ENCODE data around the gene YIF1A. TPM values are rescaled to one million over a fixed set of nuclear protein-coding genes. Genes with fewer than 3 reads are reported as not detected.

The YIF1A gene
- polyA plus RNA-seq, 2 of the 4 experiments (the other 2 are of a cell fraction): 79.7 to 99.7 TPM

GRCh38 chr11:66328031-66328301, 39.0 kb upstream of the YIF1A start:
- no peak for TF ChIP-seq CEBPB (IDR thresholded peaks at IDR 0.05)
- no peak for TF ChIP-seq MAX (IDR thresholded peaks at IDR 0.05)
- no peak for TF ChIP-seq ZFP36 (IDR thresholded peaks at IDR 0.05; ENCODE audit: borderline replicate concordance, partially characterized antibody)
- TF ChIP-seq ELK1 (IDR thresholded peaks at IDR 0.05; ENCODE audit: low read depth, low read length): no peak
- TF ChIP-seq TP53 (CRISPR knock-in tag; IDR thresholded peaks at IDR 0.05): no peak
- TF ChIP-seq RAD21 (conservative IDR thresholded peaks at IDR 0.05 in 1 of 2, IDR thresholded peaks at IDR 0.05 in 1 of 2): no peak
- TF ChIP-seq REST (IDR thresholded peaks at IDR 0.05): no peak
- TF ChIP-seq BCL3 (IDR thresholded peaks at IDR 0.05): no peak
- no peak for TF ChIP-seq HDAC2 (IDR thresholded peaks at IDR 0.05)
- no peak for TF ChIP-seq GATA3 (IDR thresholded peaks at IDR 0.05; ENCODE audit: borderline replicate concordance)
- TF ChIP-seq ATOH8 (CRISPR knock-in tag; IDR thresholded peaks at IDR 0.05; ENCODE audit: low read depth): no peak
- no peak for TF ChIP-seq HOXB5 (CRISPR knock-in tag; IDR thresholded peaks at IDR 0.05)
- no peak for TF ChIP-seq CTCF (IDR thresholded peaks at IDR 0.05)
- TF ChIP-seq USF2 (IDR thresholded peaks at IDR 0.05): no peak
- TF ChIP-seq RCOR1 (IDR thresholded peaks at IDR 0.05; ENCODE audit: low read depth, low read length): no peak
- CTCF ChIA-PET: interaction anchor here (2.2 kb wide), 1 partner anchor 15 kb away, joined by 37 read pairs; no protein-coding TSS in a partner anchor
- H3K27ac ChIP-seq: peak overlapping the region; percentile 48 to 88; a peak in 5 of 6 replicates
- DNase-seq (ENCODE audit: low read depth in 1 of 2, low spot score in 1 of 2) (no peak), FAIRE-seq (no peak), ATAC-seq (peak; percentile 8 to 42; a peak in 5 of 6 replicates)
- POLR2A ChIA-PET: no interaction called here
- H3K9me3 ChIP-seq: no peaks in the 10 kb centered on the region
- no peak overlapping the region for H3K4me3 ChIP-seq
- WGBS (ENCODE audit: missing lambda C conversion rate): 81% methylated on average over 3 of the region's 3 CpGs
- peak overlapping the region; percentile 50 for H3K4me2 ChIP-seq
- H3K4me1 ChIP-seq: peaks cover 37% of the 10 kb centered on the region
